Measurements from ENCODE around the gene SIRT3.
"Not testable (repeated sequence)": the region's sequence is repeated elsewhere in the genome, so short reads cannot be mapped to it uniquely, and the experiment has no call there.

Gene SIRT3

DNA sequence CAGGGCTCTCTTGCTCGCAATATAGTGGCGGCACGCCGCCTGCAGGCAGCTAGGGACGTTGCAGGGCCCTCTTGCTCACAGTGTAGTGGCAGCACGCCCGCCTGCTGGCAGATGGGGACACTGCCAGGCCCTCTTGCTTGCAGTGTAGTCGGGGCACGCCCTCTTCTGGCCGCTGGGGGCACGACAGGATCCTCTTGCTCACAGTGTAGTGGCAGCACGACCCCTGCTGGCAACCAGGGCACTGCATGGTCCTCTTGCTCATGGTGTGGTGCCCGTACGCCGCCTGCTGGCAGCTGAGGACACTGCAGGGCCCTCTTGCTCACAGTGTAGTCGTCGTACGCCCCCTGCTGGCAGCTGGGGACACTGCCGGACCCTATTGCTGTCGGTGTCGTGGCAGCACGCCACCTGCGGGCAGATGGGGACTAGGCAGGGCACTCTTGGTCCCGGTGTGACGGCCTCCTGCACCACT is 46.3 kb downstream of the SIRT3 start:
- H3K4me3 ChIP-seq; DNase-seq (ENCODE audit: low read depth, low spot score); H3K27ac ChIP-seq; H3K9me3 ChIP-seq (ENCODE audit: low read depth, low read length); H3K36me3 ChIP-seq (ENCODE audit: insufficient read depth, low read length); H3K9ac ChIP-seq (ENCODE audit: insufficient read length): not testable (repeated sequence)

DNA sequence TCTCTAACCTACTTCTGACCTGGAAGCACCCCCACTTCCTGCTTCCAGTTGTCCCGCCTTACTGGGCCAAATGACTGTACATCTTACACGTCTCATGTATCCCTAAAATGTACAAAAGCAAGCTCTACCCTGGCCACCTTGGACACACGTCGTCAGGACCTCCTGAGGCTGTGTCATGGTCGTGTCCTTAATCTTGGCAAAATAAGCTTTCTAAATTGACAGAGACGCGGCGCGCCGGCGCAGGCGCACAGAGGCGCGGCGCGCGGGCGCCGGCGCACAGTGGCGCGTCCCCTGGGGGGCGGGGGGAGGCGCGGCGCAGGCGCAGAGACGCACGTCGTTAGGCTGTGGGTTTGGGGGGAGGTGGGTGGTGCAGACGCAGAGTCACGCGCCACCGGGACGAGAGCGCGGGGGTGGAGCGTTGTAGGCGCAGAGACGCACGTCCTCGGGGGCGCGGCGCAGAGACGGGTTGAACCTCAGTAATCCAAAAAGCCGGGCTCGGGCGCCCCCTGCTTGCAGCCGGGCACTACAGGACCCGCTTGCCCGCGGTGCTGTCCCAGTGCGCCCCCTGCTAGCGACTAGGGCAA is 46.9 kb downstream of the SIRT3 start:
- not testable (repeated sequence) for H3K9me3 ChIP-seq (ENCODE audit: low read depth, low read length); DNase-seq (ENCODE audit: low read depth, low spot score); H3K4me3 ChIP-seq; H3K36me3 ChIP-seq (ENCODE audit: insufficient read depth, low read length); H3K27ac ChIP-seq; H3K9ac ChIP-seq (ENCODE audit: insufficient read length)

DNA sequence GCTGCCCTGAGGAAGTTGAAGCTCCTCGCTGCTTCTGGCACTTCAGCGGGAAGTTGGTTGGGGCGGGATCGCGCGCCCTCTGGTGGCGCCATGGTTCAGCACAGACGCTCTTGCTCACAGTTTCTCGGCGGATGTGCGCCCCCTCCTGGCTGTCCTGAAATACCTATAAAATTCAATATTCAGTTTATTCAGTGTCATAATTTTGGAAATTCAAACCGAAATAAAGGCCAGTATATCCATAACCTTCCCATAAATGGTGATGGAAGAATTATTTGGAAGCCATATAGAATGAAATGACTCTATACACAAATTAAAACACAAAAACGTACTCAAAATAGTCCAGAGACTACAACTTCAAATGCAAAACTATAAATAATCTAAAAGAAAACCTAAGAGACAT is 55.9 kb downstream of the SIRT3 start:
- not testable (repeated sequence) for H3K36me3 ChIP-seq (ENCODE audit: insufficient read depth, low read length); H3K9me3 ChIP-seq (ENCODE audit: low read depth, low read length); H3K4me3 ChIP-seq; H3K27ac ChIP-seq; DNase-seq (ENCODE audit: low read depth, low spot score); H3K9ac ChIP-seq (ENCODE audit: insufficient read length)

Measured in SK-N-MC (cell line).